HEK293 (cell line): ENCODE data around the gene ELAVL2.

Source experiments
- SCRT1 ChIP-seq: fragments of 450-650 bp; formaldehyde crosslinking; IDR thresholded peaks from 2 replicates; pipeline ENCODE4 v1.5.1; 2016; ENCODE audit warnings: missing biosample characterization, missing genetic modification characterization, borderline replicate concordance
- ZNF274 ChIP-seq, 2 experiments: fragments of 200-500 bp in 1 of 2; fragments of 450-650 bp in 1 of 2; sonication (Bioruptor generic) in 1 of 2; formaldehyde crosslinking in 1 of 2; IDR thresholded peaks; 2 replicates each; pipeline versions ENCODE4 v1.5.1 to v1.6.1; 2014 to 2016; ENCODE audit warnings: borderline replicate concordance in 1 of 2, inconsistent platforms in 1 of 2, low read length in 1 of 2, missing biosample characterization in 1 of 2, missing genetic modification characterization in 1 of 2
- TF ChIP-seq, protein P1 (sequence below): fragments of 450-650 bp; formaldehyde crosslinking; IDR thresholded peaks from 2 replicates; pipeline ENCODE4 v1.5.1; 2016; ENCODE audit warnings: missing biosample characterization, missing genetic modification characterization
- TF ChIP-seq, protein P2 (sequence below): fragments of 450-650 bp; formaldehyde crosslinking; optimal IDR thresholded peaks from 2 replicates; pipeline ENCODE3; 2016; ENCODE audit warnings: missing biosample characterization, mild to moderate bottlenecking, missing genetic modification characterization

DNA sequence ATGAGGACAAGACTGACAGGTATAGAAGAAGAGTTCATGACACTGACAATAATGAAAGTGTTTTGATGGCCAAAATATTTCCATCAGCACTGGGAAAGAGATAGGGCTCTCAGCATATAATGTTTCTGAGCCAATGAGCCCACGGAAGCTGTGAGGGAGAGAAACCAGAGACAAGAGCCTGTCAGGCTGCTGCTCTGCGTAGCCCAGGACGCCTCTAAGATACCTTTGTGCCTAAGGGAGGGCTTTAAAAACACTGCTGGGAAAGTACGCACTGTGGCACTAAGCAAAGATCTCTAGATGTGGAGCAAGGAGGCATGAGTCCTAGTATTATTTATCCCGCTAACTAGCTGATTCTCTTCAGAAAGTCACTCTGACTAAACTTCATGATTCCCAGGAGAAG is 11.0 kb upstream of the ELAVL2 start:
- TF ChIP-seq, protein P1, sequence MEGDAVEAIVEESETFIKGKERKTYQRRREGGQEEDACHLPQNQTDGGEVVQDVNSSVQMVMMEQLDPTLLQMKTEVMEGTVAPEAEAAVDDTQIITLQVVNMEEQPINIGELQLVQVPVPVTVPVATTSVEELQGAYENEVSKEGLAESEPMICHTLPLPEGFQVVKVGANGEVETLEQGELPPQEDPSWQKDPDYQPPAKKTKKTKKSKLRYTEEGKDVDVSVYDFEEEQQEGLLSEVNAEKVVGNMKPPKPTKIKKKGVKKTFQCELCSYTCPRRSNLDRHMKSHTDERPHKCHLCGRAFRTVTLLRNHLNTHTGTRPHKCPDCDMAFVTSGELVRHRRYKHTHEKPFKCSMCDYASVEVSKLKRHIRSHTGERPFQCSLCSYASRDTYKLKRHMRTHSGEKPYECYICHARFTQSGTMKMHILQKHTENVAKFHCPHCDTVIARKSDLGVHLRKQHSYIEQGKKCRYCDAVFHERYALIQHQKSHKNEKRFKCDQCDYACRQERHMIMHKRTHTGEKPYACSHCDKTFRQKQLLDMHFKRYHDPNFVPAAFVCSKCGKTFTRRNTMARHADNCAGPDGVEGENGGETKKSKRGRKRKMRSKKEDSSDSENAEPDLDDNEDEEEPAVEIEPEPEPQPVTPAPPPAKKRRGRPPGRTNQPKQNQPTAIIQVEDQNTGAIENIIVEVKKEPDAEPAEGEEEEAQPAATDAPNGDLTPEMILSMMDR (tag by site-specific recombination), result no peak
- TF ChIP-seq SCRT1 (tag by site-specific recombination) (no peak), ZNF274 (IDR thresholded peaks at IDR 0.05; ENCODE audit: low read length) (no peak), ZNF274 (tag by site-specific recombination; IDR thresholded peaks at IDR 0.05; ENCODE audit: borderline replicate concordance) (no peak)
- TF ChIP-seq, protein P2, sequence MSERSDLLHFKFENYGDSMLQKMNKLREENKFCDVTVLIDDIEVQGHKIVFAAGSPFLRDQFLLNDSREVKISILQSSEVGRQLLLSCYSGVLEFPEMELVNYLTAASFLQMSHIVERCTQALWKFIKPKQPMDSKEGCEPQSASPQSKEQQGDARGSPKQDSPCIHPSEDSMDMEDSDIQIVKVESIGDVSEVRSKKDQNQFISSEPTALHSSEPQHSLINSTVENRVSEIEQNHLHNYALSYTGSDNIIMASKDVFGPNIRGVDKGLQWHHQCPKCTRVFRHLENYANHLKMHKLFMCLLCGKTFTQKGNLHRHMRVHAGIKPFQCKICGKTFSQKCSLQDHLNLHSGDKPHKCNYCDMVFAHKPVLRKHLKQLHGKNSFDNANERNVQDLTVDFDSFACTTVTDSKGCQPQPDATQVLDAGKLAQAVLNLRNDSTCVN (tag by site-specific recombination), result no peak
